Lower leg skin (tissue), 4 donors: Measurements from ENCODE around the gene CCDC120. TPM values are rescaled to one million over a fixed set of nuclear protein-coding genes. Genes with fewer than 3 reads are reported as not detected.

Source experiments
- DNase-seq, 2 donors: peaks; one replicate each; pipeline ENCODE4 v3.0.0-alpha.2; 2019; ENCODE audit warnings: low spot score in 2 of 2
- H3K4me3 ChIP-seq: fragments of 200-600 bp; sonication (generic); 2 replicates; pipeline ENCODE4 v1.5.1; 2017; ENCODE audit warnings: mild to moderate bottlenecking, low read depth; ENCODE audit not compliant: poor library complexity, severe bottlenecking
- POLR2A ChIP-seq, 2 donors: fragments of 450-650 bp; IDR thresholded peaks; one replicate each; pipeline ENCODE4 v1.6.1; 2016 to 2017; ENCODE audit warnings: antibody characterized with exemption in 2 of 2, mild to moderate bottlenecking in 1 of 2, moderate library complexity in 1 of 2
- WGBS, 2 donors: methylation state at CpG; one replicate each; pipeline ENCODE4 v1.1.5; 2018; 5-methylcytosine and 5-hydroxymethylcytosine counted together
- intact Hi-C: fragments of 100-400 bp; cut with DNase I; formaldehyde crosslinking; loops from one replicate; pipeline ENCODE4 v1.15.0; 2023; ENCODE audit warnings: low total_unique reads
- total RNA-seq, 4 donors: library from RNA; depleted of rRNA; stranded (reverse); fragments of >200 nt; gene quantifications; one replicate each; pipeline ENCODE4 v1.1.0, GENCODE V29; 2016
- TF ChIP-seq, protein P1 (sequence below), 3 donors: fragments of 450-650 bp; IDR thresholded peaks; one replicate each; pipeline ENCODE4 v1.5.1; 2016; ENCODE audit warnings: antibody characterized with exemption in 3 of 3, mild to moderate bottlenecking in 3 of 3, moderate library complexity in 2 of 3

Gene CCDC120
- total RNA-seq, 4 donors from 2014 or later, result 33.7 to 51.9 (median 36.0) TPM

- H3K4me3 ChIP-seq, result peak within 1 kb of the TSS; percentile 64
- peak; percentile 99 for DNase-seq
- intact Hi-C loops, result no loop called here
- 3 to 47% methylated on average over 7 to 49 of the region's 67 CpGs for WGBS, 2 donors
- TF ChIP-seq, protein P1, sequence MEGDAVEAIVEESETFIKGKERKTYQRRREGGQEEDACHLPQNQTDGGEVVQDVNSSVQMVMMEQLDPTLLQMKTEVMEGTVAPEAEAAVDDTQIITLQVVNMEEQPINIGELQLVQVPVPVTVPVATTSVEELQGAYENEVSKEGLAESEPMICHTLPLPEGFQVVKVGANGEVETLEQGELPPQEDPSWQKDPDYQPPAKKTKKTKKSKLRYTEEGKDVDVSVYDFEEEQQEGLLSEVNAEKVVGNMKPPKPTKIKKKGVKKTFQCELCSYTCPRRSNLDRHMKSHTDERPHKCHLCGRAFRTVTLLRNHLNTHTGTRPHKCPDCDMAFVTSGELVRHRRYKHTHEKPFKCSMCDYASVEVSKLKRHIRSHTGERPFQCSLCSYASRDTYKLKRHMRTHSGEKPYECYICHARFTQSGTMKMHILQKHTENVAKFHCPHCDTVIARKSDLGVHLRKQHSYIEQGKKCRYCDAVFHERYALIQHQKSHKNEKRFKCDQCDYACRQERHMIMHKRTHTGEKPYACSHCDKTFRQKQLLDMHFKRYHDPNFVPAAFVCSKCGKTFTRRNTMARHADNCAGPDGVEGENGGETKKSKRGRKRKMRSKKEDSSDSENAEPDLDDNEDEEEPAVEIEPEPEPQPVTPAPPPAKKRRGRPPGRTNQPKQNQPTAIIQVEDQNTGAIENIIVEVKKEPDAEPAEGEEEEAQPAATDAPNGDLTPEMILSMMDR (IDR thresholded peaks at IDR 0.05), result peak in 1 of 3 donors; percentile 37
- TF ChIP-seq POLR2A (IDR thresholded peaks at IDR 0.05), result no peak
These were observed 15.4 kb upstream of the CCDC120 start, which contains the start of gene TFE3 for GRCh38 chrX:49043220-49043986. TFE3 (minus strand) TSS chrX:49043357; CDS start chrX:49043226, 131 bp downstream.

DNA sequence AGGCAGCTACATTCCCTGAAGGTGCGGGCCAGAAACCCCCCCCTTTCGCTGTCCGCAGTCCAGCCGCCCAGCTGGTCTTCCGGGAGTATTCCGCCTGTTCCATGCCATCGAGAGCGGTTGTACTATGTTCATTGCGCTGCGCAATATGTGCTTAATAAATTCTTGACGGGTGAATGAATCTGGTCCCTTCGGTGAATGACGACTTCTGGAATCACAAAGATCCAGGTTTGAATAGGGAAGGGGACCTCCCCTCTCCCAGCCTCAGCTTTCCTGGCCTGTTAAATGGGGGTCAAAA lies 14.9 kb upstream of the CCDC120 start:
- no peak for TF ChIP-seq POLR2A (IDR thresholded peaks at IDR 0.05)
- TF ChIP-seq, protein P1 (IDR thresholded peaks at IDR 0.05), result no peak
- no peak for DNase-seq
- 10 to 43% methylated on average over 9 to 13 of the region's 13 CpGs for WGBS, 2 donors
- intact Hi-C loops, result no loop called here
- no peak overlapping the region for H3K4me3 ChIP-seq

- H3K4me3 ChIP-seq, result peak overlapping the region; percentile 50
- intact Hi-C loops, result no loop called here
- no peak for DNase-seq
- TF ChIP-seq, protein P1 (IDR thresholded peaks at IDR 0.05), result no peak
- no peak for TF ChIP-seq POLR2A (IDR thresholded peaks at IDR 0.05)
- 5 to 34% methylated on average over 12 to 58 of the region's 79 CpGs for WGBS, 2 donors
These were observed 5.4 kb upstream of the CCDC120 start for GRCh38 chrX:49053223-49054072.

- TF ChIP-seq, protein P1 (IDR thresholded peaks at IDR 0.05), result no peak
- no peak for TF ChIP-seq POLR2A (IDR thresholded peaks at IDR 0.05)
- 80 to 86% methylated on average over 5 of the region's 5 CpGs for WGBS, 2 donors
- no peak for DNase-seq
- intact Hi-C loops, result no loop called here
- H3K4me3 ChIP-seq, result no peak overlapping the region
These were observed 4.6 kb upstream of the CCDC120 start for GRCh38 chrX:49054073-49054762.

DNA sequence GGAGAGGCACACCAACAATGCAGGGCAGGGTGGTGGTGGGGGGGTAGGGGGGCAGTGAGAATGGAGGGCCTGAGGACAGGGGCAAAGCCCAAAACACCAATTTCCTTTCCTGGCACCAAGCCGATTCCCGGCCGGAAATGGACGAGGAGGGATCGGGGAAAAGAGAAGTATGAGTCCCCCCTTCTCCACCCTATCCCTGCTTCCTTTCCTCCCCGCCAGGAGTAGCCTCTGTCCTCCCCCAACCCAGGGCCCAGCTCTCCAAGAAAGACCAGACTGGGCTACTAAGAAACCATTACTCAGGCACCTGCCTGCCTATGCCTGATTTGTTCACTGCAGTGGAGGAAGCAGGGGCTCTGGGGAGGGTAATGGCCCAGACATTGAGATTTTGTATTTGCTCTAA lies 402 bp downstream of the CCDC120 start:
- WGBS, 2 donors, result 33 to 63% methylated on average over 6 of the region's 6 CpGs
- TF ChIP-seq POLR2A (IDR thresholded peaks at IDR 0.05), result no peak
- TF ChIP-seq, protein P1 (IDR thresholded peaks at IDR 0.05), result no peak
- no peak for DNase-seq
- intact Hi-C loops, result no loop called here
- H3K4me3 ChIP-seq, result peak overlapping the region; percentile 6
